Epithelial cell of proximal tubule (primary cell): ENCODE data around the gene PDZD4. TPM values are rescaled to one million over a fixed set of nuclear protein-coding genes. Genes with fewer than 3 reads are reported as not detected.

ENCODE experiments used
- DNase-seq: peaks from one replicate; pipeline ENCODE4 v3.0.0-alpha.2; 2011; ENCODE audit warnings: low read depth
- H3K4me3 ChIP-seq: 2 replicates; pipeline ENCODE4 v1.5.1; 2011; ENCODE audit warnings: low read depth, mild to moderate bottlenecking, low read length
- total RNA-seq: library from RNA; depleted of rRNA; stranded (reverse); fragments of >200 nt; gene quantifications from 2 replicates; pipeline ENCODE4 v1.2.3, GENCODE V29; 2015
- TF ChIP-seq, protein P1 (sequence below): conservative IDR thresholded peaks from 2 replicates; pipeline ENCODE4 v1.5.1; 2012; ENCODE audit warnings: low read depth, mild to moderate bottlenecking, low read length

PDZD4 gene
- total RNA-seq, 1 donor from 2014 or later: 0.17 TPM

DNA sequence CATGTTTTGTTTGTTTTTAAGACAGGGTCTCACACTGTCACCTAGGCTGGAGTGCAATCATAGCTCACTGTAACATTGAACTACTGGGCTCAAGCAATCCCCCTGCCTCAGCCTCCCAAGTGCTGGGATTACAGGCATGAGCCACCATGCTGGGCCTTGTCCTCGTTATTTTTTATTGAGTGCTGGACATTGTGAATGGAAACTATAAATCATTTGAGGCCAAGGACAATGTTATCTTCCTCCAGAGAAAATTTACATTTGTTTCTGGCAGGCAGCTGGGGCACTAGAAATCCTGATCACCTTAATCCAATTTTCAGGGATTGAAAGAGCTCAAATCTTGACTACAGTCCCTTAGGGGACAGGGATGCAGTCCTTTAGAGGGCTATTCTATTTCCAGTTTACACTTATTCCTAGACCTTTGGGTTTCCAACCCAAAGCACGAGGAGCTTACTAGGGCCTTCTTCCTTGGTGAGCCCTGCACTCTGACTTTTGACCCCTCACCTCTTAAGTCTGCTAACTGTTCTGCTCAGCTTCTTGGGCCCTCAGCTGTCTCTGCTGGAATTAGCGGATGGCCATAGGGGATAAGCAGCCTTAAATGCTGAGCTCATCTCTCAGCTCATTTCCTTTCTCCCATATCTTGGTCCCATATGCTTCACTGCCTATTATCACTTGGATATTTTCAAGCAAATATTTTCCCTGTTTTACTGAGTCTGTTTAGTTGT is 23.0 kb upstream of the PDZD4 start:
- no peak for DNase-seq
- no peak overlapping the region for H3K4me3 ChIP-seq
- TF ChIP-seq, protein P1, sequence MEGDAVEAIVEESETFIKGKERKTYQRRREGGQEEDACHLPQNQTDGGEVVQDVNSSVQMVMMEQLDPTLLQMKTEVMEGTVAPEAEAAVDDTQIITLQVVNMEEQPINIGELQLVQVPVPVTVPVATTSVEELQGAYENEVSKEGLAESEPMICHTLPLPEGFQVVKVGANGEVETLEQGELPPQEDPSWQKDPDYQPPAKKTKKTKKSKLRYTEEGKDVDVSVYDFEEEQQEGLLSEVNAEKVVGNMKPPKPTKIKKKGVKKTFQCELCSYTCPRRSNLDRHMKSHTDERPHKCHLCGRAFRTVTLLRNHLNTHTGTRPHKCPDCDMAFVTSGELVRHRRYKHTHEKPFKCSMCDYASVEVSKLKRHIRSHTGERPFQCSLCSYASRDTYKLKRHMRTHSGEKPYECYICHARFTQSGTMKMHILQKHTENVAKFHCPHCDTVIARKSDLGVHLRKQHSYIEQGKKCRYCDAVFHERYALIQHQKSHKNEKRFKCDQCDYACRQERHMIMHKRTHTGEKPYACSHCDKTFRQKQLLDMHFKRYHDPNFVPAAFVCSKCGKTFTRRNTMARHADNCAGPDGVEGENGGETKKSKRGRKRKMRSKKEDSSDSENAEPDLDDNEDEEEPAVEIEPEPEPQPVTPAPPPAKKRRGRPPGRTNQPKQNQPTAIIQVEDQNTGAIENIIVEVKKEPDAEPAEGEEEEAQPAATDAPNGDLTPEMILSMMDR: no peak

DNA sequence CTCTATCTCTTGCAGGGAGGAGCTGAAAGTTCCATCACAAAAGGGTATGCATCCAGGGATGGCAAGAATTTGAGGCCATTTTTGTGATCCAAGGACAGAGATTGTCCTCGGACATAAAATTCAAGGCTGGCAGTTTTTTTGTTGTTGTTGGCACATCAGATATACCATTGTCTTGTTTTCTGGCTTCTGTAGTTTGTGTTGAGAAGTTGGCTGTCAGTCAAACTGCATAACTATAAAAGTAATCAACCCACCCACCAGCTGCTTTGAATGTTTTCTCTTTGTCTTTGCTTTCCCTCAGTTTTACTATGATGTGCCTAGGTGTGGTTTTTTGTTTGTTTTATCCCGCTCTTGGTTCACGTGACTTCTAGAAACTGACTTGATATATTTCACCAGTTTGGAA is 21.6 kb upstream of the PDZD4 start:
- H3K4me3 ChIP-seq: no peak overlapping the region
- TF ChIP-seq, protein P1: no peak
- no peak for DNase-seq

DNA sequence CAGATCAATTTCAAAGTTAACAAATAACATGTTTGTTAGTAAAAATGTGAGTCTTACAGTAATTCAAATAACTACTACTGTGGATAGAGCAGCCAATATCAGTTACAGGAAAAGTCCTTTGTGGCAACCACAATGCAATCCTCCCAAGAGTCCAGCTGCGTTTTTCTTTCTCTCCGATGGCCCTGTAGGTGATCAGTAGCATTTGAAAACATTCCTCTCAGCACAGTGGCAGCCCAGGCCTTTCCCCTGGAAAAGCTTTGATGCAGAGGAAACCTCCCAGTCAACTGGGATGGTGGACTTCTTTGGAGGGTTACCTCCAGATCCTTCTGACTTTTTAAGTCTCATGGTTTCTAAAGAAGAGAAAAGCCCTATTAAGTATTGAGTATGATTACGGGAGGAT is 18.0 kb upstream of the PDZD4 start:
- no peak for DNase-seq
- no peak overlapping the region for H3K4me3 ChIP-seq
- TF ChIP-seq, protein P1: no peak

DNA sequence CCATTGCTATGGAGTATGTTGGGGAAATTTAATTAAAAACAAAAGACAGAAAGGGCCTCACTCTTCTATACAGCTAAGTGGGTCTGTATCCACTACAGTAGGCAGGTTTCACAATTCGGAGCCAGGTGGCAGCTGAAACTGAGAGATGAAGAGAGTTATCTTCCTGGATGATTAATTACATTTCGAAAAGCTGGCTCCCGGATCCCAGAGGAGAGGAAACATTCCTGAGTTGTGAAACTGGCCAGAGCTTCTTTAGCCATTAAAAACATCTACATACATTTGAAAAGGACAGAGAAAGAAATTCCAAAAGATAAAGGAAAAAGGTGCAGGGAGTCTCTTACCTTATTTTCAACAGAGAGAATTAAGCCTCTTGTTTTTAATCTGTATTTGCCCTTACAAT is 15.5 kb upstream of the PDZD4 start:
- TF ChIP-seq, protein P1: no peak
- no peak for DNase-seq
- no peak overlapping the region for H3K4me3 ChIP-seq

DNA sequence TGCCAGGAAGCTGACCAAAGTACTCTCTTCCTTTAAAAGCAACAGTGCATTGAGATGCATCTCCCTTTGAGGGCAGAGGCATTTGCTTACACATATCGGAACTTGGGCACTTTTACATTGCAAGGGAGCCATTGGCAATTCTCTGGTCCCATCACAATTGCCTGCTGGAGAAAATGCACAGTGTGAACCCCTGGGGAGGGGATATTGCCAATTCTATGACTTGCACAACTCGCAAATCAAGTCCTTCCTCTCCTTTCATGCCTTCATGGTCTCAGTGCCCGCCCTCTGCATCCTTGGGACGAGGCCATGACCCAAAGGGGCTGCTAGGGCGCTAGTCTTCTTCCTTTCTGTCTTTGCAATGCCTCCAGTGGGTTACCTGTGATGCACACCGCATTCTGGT is 14.9 kb upstream of the PDZD4 start:
- TF ChIP-seq, protein P1: no peak
- no peak overlapping the region for H3K4me3 ChIP-seq
- no peak for DNase-seq

DNA sequence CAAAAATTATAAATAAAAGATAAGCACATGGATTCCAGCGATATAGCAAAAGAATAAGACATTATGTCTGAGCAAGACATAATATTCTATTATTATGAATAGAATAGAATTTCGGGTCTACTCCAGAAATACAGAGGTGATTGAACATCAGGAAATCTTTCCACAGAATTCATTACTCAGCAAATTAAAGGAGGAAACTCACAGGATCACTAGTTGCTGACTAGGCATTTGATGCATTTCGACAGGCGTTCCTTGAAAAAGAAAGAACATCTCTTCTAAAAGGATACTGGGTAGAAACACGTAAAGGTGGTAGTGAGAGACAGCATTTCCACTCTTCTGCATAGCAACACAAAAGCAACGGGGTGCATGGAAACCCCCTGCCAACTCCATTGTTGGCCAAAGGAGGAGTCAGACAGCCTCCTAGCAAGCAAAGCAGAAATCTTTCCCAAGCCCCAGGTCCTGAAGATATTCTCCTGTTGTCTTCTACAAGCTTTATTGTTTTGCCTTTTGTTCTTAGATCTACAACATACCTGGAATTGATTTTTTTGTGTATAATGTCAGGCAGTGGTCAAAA is 14.3 kb upstream of the PDZD4 start:
- TF ChIP-seq, protein P1: no peak
- no peak for DNase-seq
- H3K4me3 ChIP-seq: no peak overlapping the region

DNA sequence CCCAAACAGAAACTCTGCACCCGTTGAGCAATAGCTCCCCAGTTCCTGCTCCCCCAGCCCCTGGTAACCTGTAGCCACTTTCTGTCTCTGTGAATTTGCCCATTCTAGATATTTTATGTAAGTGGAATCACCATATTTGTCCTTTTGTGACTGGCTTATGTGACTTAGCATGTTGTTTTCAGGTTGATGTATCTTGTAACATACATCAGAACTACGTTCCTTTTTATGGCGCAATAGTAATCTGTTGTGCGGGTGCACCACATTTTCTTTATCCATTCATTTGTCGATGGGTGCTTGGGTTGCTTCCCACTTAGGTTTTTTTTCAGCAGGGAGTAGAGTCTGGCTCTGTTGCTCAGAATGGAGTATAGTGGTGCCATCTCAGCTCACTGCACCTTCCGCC is 6.6 kb upstream of the PDZD4 start:
- TF ChIP-seq, protein P1: no peak
- no peak overlapping the region for H3K4me3 ChIP-seq
- no peak for DNase-seq
